Stimulated activated CD8-positive, alpha-beta memory T cell treated with anti-CD3 and anti-CD28 coated beads, Interleukin-7, amount 100 ng/mL, for 4 hours (primary cell): ENCODE measurements around the gene LRFN2.

Experiments used
- DNase-seq, 2 donors: peaks; one replicate each; pipeline ENCODE4 v3.0.0-alpha.2; 2020; ENCODE audit warnings: low read depth in 2 of 2

The LRFN2 gene

DNA sequence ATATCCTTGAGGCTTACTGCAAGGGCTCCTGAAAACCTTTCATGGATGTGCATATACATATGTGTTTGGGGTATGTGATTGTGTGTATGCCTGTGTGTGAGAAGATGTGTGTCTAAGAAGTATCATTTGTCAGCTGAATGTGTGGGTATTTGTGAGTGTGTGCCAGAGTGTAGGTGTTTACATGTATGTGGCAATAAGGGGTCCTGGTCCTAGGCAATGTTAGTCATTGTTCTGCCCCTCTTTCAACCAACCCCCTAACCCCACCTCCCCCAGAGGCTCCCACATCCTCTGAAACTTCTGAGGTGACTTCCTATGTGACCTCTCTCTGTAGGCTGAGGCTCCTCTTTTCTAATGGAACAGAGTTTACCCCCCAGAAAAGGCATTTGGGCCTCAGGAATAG, 186.4 kb downstream of the LRFN2 start:
- no peak for DNase-seq

DNA sequence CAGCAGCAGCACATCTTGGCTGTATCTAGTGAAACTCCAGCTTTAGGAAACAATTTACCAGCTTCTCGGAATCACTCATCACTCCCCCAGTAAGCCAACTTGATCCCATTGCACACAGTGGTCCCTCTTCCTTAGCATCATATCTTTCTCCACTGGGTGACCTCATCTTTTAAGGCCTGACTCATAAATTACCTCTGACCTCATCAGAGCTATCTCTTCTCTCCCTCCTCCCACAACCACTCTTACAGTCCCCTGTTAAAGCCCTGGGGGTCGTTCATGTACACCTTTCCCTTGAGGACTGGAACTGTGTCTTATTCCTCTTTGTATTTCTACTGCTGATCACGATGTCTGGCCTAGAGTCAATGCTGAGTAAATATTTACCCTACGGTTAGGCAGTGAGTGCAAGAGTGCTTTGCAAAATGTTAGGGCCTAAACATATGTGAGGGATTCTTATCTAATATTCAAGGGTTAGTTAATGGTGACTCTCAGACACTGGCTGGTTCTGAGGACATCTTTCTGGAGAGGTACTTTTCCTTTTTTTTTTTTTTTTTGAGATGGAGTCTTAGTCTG, 187.2 kb downstream of the LRFN2 start:
- no peak for DNase-seq

DNA sequence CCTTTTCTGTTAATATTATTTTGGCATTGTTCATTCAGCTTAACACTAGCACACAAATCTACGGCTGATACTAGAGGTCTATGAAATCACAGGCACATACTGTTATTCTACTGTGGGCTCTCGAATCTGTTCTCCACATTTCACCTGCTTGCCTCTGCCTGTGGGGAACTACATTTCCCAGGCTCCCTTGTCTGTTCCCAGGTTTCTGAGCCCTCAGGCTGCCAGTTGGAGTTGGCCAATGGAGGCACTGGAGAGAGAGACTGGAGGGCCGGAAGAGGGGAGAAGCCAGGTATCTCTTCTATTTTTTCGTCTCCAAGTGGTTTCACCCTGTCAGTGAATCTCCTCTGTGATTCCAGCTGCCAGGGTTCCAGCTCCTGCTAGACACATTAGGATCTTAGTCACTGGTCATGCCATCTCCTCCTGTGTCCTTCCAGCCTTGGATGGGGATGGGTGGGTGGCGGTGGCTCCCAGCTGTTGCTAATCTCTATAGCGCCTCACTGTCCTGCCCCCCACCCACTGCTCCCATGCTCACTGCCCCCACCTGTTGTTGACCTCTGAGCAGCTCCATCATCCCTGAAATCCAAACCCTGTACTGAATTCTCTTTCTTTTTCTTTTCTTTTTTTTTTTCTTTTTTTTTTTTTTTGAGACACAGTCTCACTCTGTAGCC, 188.2 kb downstream of the LRFN2 start:
- no peak for DNase-seq

DNA sequence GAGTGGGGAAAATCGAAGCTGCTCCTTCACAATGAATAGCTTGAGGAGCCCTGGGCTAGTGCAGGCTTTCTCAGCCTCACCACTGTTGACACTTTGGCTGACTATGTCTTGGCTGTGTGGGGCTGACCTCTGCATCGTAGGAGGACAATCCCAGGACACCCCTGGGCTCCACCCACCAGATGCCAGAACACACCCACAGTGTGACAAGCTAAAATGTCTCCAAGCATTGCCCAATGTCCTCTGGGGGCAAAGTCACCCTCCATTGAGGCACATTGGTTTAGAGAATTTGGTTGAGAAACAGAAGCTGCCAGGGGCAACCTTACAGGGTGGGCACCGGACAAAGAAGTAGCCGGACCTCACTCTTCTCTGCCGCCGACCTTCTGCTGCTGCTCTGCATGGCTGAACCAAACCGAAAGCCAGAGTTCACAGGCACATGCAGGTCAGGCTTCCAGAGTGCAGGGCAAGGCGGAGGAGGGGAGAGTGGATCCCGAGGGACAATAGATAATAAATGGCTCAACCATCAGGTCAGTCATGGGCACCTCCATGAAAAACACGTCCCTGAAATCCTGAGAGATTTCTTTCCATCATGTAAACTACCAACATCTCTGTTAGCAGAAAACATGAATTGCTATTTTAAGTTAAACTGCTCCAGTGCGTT, 189.0 kb downstream of the LRFN2 start:
- DNase-seq = no peak

DNA sequence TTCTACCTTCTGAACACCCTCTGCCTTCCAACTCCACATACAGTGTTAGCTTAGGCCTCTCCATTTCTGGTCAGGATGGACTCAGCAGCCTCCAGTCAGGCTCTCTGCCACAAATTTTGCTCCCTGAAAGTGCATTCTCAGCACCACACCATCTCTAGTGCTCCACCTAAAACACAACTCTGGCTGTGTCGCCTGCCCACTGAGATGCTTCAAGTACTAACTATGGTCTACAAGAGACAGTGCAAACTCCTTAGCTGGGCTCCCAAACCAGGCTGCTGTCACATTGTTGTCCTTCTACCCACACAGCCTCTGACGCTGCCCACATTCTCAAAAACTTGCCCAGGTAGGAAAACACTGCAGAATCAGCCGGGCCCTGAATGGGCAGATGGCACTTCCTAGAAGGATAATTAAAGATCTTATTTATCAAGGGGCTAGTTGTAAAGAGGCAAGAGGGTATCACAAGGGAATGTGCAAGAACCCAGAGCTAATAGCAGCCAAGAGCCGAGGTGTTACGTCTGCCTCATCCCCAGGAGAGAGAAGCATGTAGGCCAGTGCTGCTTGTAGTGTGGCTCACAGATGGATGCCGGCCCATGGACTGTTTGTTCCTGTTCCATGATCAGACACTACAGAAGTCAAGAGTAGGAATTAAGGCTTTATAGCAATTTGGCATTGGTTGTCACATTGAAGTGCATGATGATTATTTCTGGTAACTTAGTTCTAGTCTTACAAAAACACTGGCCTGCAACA, 189.7 kb downstream of the LRFN2 start:
- no peak for DNase-seq

DNA sequence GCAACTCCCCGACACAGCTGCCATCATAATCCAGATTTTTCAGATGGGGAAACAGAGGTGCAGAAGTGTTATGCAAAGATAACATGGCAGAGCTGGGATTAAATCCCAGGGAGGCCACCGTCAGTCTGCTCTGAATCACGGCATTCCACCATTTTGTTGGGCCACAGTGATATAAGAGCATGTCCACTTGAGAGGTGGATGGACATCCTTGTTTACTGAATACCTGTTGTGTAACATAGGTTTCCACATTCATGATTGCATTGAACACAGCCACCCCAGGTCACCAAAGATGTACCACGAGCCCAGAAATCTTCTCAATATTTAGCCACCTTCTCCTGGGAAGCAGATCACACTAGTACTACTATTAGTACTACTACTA, 191.5 kb downstream of the LRFN2 start:
- DNase-seq = no peak

DNA sequence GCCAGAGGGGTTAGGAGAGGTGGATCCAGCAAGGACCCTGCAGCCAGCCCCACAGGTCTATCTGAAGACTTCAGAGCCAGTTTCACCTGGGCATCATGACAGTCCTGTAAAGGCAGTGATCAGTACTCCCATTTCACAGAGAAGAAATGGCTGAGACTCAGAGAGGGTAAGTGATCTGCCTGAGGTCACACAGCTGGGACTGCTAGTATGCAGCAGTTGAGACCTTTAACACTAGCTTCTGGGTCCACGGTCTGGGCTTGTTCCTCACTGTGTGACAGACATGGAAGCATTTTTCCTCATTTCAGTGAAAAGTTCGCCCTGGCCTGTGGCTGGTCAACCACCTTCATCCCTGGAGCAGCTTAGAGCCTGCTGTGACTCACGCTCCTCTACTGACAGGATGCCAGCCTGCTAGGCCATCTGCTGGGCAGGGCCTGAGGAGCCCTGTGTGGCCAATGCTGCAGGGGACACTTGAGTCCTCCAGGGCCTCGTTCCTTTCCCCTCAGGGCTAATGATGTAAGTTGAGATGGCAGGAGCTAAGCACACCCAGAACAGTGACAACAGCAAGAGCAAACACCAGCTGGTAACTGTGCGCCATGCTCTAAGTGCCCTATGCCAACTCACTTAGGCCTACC, 192.0 kb downstream of the LRFN2 start:
- DNase-seq = no peak

DNA sequence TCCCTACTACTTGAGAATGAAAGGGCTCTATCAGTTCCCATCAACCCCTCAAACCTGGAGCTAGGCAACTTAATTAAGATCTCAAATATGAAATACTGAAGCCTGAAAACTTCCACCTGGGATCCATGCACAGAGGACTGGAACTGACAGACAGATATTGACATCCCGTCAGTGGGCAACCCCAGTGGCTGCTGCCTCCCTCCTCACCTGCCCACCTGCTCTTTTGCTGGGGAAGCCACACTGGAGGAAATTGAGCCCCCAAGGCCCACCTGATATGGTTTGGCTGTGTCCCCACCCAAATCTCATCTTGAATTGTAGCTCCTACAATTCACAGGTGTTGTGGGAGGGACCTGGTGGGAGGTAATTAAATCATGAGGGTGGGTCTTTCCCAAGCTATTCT, 192.8 kb downstream of the LRFN2 start:
- no peak for DNase-seq

DNA sequence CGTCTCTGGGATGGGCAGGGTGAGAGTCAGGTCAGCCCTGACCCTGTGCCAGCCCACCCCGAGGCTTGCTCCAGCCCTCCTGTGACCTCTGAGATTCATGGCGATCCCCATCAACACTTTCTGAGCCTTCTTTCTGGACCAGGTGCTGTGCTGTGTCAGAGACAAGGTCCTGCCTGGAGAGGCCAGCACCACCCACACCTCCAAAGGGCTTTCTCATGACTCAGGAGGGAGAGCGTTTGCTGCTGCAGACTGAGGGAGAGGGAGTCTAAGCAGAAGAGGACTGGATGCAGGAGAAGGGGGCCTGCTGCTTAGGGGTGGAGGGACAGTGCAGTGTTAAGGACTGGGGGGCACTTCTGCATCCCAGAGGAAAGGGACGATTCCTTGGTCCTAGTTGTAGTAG, 193.5 kb downstream of the LRFN2 start:
- DNase-seq = no peak

DNA sequence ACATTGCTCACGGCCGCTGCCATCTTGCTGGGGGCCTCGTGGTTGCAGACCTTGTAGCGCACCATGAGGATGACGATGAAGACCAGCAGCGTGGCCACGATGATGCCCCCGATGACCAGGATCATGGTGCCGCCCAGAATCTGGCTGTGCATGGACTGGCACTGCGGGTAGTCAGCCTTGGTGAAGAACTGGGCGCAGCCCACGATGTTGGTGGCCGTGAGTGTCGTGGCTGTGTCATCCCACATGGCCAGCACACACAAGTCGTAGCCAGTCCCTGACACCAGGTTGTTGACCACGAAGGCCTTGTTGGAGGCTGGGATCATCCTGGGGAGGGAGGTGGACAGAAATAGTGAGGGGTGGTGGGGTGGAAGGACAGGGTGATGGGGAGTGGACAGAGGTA, 194.6 kb downstream of the LRFN2 start:
- no peak for DNase-seq

DNA sequence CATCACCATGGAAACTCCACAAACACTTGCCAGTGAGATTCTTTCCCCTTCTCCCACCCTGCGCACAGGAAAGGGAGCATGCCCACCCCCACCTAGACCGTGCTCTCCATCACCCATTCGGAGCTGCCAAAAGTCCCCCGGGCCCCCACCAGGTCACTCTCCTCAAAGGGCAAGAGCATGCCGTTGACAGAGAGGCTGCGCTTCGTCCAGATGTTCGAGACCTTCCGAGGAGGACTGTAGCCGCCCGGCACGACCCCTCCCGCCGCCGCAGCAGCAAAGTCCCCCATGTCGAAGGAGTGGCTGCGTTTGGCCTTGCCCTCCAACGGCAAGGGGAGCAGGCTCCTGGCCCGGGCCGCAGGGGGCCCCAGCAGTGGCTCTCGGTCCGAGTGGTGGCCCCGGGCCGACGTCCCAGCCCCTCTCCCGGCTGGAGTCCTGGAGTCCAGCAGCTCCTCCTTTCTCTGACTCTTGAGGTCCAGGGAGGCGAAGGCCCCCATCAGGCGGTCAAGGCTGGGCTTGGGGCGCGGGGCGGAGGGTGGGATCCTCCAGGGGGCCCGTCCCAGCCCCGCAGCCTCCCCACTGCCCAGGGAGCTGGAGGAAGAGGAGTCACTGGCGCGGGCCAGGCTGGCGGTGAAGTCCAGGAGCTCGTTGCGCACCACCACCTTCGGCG, 195.2 kb downstream of the LRFN2 start:
- no peak for DNase-seq

DNA sequence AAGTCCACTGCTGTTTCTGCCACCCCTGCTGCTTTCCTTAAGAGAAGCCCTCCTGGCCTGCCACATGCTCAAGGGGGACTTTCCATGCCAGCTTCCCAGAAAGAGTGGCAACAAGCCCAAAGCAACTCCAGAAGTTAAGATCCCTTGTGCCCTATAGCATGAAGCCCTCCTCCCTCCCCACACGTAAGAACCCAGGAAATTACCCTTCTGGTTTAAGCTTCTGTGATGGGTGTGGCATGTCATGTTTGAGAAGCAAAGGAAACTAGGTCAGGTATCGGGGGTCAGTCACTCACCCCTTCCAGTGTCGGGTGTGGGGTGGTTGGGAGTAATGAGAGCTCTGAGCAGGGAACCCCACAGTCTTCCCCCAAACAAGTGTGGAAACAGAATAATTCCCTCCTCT, 196.1 kb downstream of the LRFN2 start:
- DNase-seq = no peak

DNA sequence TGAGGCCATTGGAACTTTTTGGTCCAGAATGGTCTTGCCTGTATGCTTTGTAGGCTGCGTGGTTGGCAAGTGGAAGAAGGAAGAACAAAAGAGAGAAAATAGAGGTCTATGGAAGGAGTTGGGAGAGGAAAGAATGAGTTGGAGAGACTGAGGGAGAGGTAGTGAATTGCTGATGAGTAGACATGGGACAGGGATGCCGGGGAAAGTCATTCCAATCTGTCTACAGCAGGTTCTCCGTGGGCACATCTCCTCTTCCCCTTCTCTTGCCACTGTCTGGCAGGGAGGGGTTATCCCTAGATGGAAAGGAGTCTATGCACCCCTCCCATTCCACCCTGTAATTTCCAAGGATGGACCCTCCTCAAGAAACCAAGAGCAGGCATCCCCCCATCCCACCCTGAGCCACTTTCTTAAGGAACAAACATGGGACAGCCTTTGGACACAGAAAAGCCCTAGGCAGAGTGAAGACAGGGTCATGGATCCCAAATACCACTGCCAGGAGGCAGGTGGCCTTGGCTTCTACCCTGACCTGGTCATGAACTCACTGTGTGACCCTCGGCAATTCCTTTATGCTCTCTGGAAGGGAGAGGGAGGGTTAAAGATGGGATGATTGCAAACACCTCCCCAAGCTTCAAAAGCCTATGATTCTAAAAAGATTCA, 196.9 kb downstream of the LRFN2 start:
- no peak for DNase-seq

DNA sequence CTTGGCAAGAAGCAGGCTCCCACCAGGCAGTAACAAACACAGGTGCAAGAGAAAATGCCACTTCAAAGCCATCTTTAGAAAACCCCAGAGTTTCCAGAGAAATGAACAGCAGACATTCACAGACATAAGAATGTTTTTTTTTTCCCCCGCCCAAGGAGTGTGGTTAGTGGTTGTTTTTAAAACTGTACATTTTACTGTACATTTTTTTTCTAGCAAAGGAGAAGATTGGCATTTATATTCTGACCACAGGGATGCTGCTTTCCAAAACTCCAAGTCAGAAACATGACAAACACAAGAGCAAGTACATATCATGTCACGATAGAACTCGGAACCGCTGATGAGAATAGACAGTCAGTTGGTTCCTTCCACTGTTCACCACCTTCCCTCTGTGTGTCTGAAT, 197.9 kb downstream of the LRFN2 start:
- no peak for DNase-seq

DNA sequence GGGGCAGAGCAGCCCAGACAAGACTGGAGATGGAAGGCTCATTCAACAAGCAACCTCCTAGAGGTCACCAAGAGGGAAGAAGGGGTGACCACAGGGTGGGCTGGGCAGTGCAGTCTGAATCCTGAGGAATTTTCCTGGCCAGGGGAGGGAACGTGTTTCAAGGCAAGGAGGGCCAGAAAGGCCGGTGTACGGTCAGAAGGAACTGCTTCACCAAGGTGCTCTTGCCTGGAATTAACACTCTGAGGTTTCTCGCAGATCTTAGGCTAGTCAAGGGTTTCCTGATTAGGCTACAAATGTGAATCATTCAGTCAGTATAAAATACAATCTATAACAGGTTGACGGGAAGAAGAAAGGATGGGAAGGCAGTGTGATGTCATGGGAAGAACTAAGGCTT, 199.3 kb downstream of the LRFN2 start:
- no peak for DNase-seq

DNA sequence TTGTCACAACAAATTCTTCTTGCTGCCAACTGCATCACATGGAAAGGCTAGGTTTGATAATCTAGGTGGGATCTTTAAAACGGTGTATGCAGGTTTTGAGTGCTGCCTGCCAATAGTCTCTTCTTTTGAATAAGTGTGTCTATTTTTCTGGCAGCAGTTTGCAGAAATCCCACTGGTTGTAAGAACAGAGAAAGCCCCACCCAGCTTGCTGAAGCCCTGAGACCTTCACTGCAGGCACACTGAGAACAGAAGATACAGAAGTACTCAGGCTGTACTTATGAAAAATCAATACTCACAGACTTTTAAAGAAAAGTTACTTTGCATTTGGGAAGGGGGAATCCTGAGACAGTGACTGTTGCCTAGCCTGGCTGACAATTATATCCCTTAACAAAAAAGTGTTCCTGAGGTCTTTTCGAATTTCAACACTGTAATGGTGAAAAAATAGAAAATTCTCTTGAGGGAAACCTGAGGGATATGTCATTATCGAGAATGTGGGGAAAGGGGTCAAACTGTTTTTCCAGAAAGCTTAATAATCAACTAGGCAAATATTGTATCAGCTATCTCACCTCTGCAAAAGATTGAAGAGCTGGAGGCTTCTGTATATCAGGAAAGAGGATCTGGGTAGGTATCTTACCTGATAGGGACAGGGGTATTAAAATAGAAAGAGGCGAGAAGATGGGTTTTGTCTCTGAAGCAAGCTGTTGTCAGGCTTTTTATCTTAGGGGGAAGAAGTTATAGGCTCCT, 199.9 kb downstream of the LRFN2 start:
- DNase-seq = no peak

DNA sequence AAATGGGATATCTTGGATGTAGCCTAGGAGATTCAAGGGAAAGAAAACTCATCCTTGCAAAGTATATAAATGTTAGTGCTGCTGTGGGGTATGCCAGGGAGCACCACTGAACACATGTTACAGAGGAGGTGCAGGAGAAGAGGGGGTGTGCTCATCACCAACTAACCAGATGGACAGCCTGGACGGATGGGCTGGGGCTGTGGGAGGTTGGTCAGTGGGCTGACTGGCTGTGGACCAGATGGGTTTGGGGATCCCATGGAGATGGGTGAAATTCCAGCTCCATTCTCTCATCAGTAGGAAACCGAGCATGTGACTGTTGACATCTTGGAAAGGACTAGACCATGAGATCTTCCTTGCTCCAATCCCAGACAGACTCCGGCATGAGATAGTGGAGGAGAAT, 201.0 kb downstream of the LRFN2 start:
- no peak for DNase-seq

DNA sequence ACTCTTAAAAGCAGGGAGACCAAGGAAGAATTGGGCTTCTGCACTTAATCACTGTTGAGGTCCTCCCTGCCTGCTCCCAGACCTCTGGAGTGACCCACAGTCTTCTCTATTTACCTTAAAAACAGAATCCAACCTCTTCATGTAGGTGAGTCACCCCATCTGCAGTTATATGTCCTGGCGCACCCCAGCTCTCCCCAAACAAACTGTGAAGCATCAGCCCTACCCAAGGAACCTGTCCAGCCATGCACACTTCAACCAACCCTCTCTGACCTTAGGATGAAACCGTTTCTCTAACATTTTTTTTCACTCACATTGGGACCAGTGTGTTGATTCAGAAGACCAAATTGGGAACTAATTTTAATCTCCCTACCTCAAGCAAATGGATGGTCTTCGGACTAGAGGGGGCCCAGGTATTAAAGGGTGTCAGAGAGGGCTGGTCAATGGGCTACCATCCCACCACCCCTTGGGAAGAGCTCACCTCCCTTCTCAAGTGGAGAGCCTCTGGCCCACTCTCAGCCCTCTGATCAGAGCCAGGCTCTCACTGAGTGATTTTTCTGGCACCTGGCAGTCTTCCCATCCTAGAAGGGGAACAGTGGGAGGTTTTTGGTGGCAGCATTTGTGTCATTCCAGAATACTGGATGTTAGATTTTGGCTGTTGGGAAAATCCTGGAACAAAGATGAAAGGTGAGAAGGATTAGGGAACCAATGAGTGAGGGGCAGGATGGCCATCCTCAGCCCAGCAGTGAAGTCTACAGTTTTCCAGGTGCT, 203.6 kb downstream of the LRFN2 start:
- no peak for DNase-seq

DNA sequence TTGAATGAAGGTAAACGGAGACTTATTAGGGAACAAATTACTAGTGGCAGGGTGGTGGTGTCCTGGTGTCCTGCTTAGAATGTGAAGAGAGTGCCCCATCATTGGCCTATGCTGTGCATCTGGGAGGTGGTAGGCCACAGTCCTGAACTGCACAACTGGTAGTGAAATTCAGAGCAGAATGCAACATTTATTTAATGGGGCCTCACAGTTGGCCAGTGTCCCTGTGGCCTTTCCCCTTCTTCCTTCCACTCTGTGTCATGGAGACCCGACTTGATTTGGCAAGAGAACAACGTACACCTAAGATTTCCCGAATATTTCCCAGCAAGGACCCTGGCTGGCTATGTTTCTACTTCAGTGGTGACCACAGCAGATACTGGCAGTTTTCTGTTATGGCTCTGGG, 206.9 kb downstream of the LRFN2 start:
- DNase-seq = no peak

DNA sequence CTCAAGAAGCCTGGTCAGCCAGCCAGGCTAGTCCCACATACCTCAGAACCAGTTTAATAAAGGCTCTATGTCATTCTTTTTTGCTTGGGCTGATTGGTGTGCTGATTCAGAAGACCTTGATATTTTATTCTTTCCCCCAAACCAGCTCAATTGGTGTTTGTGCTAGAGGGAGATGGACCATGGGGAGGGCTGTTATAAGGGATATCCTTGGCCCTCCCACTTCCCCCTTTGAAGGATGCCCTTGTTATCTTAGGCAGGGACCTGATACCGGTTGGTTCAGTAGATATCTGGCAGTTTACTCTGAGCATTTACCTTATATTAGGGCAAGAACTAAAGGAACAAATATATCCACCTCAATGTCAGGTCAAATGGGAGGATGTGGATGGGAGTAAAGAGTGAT, 207.4 kb downstream of the LRFN2 start:
- no peak for DNase-seq
